Activated CD4-positive, CD25-positive, alpha-beta regulatory T cell treated with anti-CD3 and anti-CD28 coated beads, Interleukin-2, amount 50 U/mL, for 24 hours (primary cell): ENCODE results near the gene VSTM5.
"Not testable (repeated sequence)": the region's sequence is repeated elsewhere in the genome, so short reads cannot be mapped to it uniquely, and the experiment has no call there.

Experiments used
- ATAC-seq, 2 donors: fragments of 150-1000 bp; cut with Tn5 transposase; one replicate each; pipeline ENCODE4 v1.10.0; 2021; ENCODE audit warnings: mild to moderate bottlenecking in 1 of 2, moderate library complexity in 1 of 2

VSTM5 gene, protein sequence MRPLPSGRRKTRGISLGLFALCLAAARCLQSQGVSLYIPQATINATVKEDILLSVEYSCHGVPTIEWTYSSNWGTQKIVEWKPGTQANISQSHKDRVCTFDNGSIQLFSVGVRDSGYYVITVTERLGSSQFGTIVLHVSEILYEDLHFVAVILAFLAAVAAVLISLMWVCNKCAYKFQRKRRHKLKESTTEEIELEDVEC

DNA sequence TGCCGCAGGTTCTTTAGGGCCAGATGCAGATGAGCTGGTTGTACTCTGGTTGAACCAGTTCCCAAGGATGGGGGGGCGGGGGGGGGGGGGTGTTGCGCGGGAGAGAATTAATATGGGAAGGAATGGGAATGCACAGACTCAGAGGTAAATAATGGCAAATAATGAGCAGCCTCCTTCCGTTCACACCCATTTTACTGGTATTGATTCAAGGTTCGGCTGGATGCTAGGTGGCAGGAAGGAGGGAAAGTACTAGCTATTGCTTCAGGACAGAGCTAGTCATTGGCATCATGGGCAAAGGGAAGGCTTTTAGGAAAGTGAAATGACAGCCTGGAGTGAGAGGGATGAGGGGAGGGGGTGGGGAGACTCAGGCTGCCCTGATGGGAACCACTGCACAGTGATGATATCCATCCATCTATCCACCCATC, at the start of gene VSTM5:
VSTM5 (minus strand) TSS at position 25 of the 425 bp plus-strand sequence. CDS start 116 bp downstream, outside the sequence.
- ATAC-seq = no peak

DNA sequence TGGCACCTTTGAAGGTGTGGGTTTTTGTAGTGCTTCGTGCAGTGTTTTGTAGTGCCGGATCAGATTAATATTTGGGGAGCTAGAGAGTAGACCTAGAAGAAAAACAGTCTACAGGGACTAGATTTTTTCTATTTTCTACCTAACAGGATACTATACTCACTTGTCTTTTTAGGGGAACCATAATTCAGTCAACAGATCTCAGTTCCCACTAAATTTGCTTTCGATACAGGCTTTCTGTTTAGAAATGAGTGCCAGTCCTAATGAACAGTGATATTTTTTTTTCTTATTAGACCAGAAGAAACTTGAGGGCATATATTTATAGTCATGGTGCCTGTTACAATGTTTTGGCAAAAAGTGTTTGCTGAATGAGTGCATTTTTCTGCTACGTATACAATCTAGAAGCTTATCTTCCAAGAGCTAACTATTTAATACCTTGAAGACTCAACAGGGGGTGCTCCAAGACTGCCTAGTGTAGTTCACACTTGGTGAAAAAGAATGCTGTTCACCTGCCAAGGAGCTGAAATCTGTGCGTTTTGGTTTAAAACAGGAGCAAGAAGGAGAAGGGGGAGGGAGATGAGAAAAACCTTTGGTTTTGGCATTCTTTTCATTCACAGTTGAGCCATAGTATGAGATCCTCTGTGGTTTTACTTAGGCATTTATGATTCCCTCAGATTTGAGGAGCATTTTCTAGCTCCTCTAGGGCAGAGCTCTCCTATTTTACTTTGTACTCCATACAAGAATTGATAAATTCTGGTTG, 44.9 kb upstream of the VSTM5 start:
- no peak for ATAC-seq

DNA sequence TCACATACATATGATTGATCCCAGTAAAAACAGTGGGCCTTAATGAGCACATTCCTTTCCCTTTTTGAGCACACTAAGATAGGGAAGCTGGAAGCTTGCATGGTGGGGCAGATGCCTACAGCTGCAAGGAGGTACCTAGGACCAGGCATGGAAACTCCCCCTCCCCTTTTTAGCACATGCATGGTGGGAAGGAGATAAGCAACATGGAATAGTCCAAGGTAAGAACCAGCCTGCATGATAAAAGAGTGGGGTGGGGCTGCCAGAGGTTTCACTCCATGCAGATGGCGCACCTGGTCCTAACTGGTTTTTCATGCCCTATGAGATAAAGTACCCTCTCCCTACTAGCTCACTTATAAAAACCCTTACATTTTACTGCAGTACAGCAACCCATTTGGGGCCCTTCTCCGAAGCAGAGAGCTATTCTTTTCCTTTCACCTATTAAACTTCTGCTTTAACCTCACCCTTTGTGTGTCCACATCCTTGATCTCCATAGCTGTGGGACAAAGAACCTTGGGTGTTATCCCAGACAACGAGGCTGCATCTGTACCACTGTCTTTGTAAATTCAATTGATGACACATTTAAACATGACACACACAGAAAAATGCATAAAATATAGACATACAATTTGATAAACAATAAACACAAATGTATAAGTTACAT, 40.1 kb upstream of the VSTM5 start:
- no peak for ATAC-seq

DNA sequence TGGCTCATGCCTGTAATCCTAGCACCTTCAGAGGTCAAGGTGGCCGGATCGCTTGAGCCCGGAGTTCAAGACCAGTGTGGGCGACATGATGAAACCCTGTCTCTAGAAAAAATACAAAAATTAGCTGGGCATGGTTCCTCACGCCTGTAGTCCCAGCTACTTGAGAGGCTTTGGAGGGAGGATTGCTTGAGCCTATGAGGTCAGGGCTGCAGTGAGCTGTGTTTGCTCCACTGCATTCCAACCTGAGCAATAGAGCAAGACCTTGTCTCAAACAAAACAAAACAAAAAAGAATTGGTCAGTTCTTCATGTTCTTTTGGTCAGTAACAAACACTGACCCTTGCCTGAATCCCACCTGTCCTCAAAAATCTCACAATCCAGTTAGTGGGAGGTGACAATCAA, 36.7 kb upstream of the VSTM5 start:
- no peak for ATAC-seq

DNA sequence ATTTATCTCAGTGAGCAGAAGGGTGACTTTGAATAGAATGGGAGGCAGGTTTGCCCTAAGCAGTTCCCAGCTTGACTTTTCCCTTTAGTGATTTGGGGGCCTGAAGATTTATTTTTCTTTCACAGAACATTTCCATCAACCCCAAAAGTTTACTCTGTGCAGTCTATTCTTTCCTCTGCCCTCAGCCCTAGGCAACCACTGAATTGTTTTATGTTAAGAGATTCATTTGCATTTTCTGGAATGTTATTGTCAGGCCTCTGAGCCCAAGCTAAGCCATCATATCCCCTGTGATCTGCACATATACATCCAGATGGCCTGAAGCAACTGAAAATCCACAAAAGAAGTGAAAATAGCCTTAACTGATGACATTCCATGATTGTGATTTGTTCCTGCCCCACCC, 28.7 kb upstream of the VSTM5 start:
- not testable (repeated sequence) for ATAC-seq

DNA sequence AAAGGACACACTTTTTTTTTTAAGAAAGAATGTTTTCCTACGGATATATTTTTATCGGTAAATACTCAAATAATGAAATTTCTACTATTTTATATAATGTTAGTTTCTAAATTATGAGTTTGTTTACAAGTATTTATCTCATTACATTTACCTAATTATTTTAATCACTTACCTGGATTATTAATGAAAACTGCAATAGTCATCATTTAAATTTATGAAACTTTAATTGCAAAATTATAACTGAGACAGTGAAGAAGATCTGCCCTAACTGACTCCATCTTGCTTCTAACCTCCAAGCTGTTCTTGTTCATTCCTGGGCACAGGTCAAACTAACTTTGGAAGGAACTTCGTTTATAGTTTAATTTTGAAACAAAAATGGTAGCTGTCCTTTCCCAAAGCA, 25.2 kb upstream of the VSTM5 start:
- no peak for ATAC-seq

DNA sequence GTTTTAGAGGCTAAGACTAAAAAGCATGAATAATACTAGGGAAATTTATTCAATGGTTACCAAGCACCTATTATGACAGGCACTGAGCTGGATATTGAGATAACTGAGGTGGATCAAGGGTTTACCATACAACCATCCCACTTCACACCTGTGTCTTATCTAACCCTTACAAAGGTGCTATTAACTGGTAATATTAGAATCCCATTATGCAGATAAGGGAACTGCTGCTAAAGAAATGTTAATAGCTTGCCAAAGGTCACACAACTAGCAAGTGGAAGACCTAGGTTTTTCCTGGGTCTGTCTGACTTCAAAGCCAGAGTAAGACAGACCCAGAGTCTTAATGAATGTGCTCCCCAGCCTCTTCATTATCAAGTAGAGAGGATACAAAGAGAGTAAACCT, 21.1 kb upstream of the VSTM5 start:
- no peak for ATAC-seq

DNA sequence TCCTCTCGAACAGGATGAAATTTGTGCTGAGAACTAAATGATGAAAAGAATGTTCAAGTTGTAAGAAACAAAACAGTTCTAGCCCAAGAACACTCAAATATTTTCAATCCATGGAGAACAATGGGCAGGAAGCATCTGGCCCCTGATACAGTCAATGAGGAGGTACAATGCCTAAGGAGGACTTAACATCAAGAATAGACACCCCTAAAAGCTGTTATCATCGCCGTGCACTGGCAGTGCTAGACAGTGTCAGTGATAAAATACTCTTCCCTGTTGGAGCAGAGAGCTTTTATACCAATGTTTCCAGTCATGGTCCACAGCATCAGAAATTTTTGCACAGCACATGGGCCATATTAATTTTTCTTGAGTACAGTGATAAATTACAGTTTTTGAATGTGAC, 20.2 kb upstream of the VSTM5 start:
- no peak for ATAC-seq

DNA sequence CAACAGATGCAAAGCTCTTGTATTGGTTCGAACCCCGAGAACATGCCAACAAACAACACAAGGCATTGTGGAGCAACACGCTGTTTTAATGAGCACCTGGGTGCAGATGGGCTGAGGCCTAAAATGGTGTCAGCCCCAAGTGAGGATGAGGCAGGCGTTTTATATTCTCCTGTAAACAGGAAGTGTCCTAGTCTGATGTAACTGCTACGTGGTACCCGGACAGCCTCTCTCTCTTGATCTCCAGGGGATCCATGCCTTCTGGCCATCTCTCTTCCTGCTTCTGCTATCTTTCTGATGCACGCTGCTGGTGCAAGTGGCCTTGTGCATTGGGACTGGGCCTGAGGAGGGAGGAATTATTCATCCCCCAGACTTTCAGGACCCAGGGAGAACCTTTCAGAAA, 19.4 kb upstream of the VSTM5 start:
- no peak for ATAC-seq

DNA sequence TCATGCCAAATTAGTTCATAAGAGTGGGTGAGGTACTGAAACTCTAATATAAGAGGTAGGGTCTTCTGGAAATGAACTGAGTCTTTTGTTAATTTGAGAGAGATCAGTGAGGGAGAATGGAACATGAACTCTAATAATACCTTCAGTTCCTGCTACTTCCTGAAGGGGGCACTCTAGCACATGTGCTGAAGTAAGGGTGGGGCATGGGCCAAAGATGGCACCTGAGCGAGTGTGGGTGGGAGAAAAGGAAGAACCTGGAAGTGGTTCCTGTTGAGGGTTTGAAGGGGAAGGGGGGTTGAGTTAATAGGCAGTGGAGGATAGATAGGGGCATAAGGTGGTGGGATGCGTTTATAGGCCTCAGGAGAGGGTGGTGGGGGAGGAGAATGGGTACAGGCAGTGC, 18.0 kb upstream of the VSTM5 start:
- ATAC-seq = not testable (repeated sequence)

DNA sequence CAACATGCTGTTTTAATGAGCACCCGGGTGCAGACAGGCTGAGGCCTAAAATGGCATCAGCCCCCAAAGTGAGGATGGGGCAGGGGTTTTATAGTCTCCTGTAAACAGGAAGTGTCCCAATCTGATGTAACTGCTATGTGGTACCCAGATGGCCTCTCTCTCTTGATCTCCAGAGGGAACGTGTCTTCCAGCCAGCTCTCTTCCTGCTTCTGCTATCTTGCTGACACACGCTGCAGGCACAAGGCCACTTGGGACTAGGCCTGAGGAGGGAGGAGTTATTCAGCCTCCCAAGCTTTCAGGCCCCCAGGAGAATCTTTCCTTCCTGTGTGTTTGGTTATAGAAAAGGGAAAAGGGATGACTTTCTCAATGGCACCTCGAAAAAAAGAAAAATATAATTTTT, 11.4 kb upstream of the VSTM5 start:
- ATAC-seq = no peak

DNA sequence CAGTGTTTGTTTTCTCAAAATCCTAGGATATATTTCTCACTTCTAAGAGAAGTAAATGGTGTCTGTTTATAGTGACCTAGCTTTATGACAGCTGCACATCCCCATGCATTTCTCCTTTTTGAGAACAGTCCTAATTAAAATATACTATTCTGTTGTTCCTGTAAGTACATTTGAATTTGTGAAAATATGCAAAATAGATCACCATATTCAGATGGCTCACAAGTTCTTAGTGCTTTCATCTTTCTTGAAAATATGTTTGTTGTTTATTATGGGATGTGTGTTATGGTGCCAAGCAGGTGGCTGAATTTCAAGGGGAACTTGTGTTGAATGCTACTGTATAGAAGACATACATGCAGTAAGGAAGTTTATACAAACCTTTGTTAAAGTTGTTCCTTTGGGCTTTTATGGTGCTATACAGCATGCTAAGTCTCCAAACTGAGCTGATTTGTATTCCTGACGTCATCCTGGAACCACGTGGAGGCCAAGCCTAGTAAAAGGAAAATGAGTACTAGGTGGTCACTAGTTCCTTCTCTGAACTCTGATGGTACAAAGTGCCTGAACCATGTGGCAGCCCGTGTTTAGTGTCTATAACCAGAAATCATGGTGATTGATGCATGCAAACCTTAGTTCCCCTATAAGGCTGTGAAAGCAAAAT, 7.8 kb upstream of the VSTM5 start:
- no peak for ATAC-seq

DNA sequence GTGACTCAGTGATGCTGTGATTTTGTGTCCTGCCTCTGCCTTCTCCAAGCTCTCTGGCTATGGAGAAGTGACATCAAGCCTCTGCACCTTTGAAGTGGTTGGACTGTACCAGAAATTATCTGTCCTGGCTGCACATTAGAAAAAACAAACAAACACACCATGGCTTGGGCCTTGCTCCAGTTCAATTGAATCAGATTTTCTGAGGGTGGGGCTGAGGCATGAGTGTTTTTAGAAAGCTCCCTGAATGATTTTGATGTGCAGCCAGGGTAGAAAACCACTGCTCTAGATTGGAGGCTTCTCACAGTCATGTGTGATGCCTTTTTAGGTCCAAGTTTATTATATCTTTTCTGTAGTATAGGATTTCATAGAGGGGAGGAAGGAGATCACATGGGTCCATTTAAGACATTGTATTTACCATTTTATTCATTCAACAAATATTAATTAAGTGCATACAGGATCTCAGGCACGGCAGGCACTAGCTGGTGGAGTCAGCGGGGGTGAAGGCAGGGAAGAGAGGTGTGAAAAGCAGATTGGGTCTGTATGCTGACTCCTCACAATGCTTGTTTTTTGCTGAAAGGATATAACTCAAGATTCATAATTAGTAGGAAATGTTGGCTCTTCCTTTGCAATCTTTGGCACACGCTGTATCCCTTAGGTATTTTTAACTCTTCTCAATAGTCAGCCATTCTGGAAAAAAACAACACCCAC, 7.1 kb upstream of the VSTM5 start:
- ATAC-seq = no peak

DNA sequence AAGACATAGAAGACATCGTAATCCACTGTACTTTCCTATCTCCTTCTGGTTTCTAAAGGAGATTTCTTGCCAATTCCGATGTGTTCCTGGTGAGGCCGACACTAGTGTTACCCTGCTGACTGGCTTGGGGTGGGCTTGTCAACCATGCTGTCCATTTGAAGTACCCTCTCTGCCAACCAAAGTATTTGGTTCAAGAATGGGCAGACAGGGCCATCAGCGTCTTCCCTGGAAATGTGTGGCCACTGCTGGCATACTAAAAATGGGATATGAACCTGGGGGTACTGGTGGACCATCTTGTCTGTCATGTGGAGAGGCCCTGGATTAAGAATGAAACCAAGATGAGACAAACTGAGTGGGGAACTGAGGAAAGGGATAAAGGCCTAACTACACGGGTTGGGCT, 1.8 kb upstream of the VSTM5 start:
- ATAC-seq = no peak

DNA sequence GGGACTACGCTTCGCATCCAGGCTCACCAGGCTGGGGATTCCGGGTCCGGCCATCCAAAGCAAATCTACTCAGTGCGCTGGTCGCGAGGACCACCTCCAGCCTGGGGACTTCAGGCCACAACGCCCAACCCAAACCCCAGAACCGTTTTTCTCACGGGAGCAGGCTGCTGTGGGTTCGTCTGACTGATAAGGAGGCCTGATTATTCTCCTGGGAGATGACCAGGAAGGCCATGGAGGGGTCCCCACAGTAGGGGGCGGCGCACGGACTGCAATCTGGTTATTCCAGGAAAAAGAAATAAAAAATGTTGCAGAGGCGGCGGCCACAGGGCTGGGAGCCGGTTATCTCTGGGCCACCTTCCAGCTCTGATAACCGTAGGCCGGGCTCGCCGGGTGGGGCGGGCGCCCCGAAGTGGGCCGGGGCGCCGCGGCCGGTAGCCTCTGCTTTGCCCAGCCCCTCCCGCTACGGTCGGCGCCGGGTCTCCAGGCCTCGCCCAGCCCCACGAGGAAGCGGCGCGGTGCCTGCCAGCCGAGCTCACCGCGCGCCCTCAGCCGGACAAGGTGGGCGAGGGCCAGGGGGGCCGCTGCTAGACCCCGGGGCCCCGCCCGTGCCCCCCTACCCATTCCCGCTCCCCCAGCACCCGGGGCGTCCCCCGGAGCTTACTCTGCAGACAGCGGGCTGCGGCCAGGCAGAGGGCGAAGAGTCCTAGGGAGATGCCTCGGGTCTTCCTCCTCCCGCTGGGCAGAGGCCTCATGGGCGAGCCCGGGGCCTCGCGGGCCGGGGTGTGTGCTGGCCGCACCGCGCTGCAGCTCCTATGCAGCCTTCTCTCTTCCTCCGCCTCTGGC, 446 bp downstream of the VSTM5 start:
- ATAC-seq = no peak

DNA sequence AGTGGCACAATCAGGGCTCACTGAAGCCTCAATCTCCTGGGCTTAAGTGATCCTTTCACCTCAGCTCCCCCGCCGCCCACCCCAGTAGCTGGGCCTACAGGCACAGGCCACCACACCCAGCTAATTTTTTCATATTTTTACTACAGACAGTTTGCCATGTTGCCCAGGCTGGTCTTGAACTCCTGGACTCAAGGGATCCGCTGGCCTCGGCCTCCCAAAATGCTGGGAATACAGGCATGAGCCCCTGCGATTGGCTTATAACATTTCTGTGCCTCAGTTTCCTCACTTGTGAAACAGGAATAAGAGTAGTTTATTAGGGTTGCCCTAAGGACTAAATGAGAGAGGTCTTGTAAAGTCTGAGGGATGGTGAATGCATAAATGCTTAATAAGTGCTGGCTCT, 1.2 kb downstream of the VSTM5 start:
- ATAC-seq = no peak

DNA sequence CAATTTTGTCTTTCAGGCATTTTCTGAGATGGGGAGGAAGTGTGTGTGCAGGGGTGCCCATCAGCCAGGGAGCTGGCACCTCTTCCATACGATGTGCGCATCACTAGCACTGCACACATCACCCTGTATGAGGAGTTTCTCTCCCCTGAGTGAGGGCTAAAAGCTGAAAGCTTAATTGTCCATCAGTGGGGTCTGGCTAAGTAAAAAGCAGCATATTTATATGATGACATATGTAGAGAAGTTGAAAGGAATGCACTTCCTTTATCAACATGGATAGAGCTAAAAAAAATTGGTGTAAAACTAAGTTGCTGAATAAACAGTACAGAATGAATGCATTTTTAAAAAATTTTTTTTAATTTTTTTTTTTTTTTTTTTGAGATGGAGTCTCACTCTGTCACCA, 4.0 kb downstream of the VSTM5 start:
- no peak for ATAC-seq

DNA sequence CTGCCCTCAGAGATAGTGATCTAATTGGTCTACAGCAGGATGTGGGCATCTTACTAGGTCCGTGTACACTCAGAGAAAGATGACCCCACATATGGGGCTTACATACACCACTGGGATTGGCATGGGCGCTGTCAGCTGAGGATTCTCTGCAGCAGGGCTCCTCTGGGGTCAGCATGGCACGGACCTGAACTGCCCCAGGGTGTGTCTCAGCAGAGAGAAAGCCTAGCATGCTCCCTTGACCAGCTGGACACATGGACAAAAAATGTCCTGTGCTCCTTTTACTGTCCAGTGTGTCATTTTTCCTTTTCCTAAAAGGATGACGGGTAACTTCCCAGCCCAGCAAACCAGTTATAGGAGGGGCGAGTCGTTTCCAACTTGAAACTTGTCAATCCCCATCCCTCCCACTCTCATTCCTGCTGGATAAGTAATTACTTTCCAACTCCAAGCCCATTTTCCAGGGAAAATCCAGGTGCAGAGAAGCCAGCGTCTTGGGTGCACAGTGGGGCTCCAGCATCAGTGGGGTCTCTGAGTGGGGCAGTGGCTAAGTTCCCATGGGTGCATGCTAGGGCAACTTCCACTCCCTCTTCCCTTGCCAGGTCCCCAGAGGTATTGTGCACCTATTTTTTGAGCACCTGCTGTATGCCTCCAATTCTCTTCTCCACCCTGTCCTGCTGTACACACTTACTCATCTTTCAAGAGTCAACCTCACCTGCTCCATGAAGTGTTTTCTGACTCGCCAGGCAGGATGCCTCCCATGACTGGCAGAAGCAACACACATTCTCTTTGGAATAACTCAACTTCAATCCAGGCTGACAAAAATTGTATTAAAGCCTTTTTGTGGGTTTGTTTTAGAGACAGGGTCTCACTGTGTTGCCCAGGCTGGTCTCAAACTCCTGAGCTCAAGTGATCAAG, 5.0 kb downstream of the VSTM5 start:
- ATAC-seq = no peak

DNA sequence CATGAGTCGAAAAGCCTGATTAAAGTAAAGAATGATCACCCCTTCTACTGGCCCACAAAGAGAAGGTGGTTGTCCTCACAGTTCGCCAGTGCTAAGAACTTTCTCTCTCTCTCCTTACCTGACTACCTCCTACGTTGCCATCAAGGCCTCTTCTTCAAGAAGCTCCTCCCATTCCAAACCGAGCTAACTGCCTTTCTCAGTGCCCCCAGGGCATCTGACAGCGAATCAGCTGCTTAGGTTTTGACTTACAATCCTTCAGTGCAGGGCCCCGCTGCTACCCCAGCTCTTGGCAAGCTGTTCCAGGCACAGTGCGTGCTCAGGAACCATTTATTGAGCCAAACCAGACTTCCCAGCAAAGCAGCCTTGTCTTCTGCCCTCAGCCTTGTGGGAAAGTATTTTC, 5.8 kb downstream of the VSTM5 start:
- ATAC-seq = no peak

DNA sequence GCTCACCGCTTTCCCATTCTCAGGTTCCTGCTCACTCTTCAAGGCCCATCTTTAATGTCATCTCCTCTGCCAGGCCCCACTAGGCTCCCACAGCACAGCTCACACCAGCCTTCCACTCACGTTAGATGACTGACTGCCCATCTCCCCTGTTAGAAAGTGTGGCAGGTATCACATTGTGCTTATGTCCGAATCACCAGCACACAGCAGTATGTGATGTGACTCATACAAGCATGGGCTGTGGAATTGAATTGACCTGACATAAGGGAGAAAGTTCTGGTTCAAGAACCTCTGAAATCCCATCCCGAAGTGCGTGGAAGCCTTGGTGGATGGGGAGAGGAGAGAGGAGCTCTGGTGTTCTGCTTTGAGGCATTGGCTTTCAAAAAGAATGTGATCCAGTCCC, 6.5 kb downstream of the VSTM5 start:
- no peak for ATAC-seq

DNA sequence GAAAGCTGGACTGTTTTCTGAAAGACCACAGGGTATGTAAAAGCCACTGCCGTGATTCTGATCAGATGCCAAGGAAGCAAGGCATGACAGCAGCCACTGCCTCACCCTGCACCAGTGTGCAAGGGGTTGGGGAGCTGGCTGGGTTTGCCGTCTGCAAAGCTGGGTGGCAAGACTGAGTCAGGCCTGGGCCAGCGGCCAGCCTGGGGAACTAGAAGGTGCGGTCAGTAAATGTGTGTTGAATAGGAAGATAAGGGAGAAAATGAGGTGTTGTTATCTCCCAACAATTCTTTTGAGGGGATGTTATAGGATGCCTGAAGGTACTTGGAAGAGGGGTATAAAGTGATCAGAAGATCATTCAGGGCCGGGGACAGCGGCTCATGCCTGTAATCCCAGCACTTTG, 8.0 kb downstream of the VSTM5 start:
- ATAC-seq = no peak
